ENCODE results near the gene MAZ. TPM values are rescaled to one million over a fixed set of nuclear protein-coding genes. Genes with fewer than 3 reads are reported as not detected.

MAZ gene
- total and polyA plus RNA-seq, 7 donors: 94.9 to 193 (median 131) TPM

- peak overlapping the region; percentile 34 for H3K4me3 ChIP-seq
- peak overlapping the region; percentile 89 for H3K27ac ChIP-seq
- DNase-seq: peak in 1 of 2 donors; percentile 54
- H3K36me3 ChIP-seq (ENCODE audit: insufficient read depth in 1 of 2, low read depth in 1 of 2): peaks cover 0 to 19% of the 10 kb centered on the region in 2 donors
- H3K4me1 ChIP-seq: peaks cover 44% of the 10 kb centered on the region
- no peaks in the 10 kb centered on the region for H3K27me3 ChIP-seq (ENCODE audit: insufficient read depth in 3 of 3, low read length in 2 of 3)
- WGBS, 3 donors: 54 to 65% (median 55%) methylated on average over 13 to 23 of the region's 23 CpGs
- H3K9me3 ChIP-seq: no peaks in the 10 kb centered on the region
- TF ChIP-seq, protein P1, sequence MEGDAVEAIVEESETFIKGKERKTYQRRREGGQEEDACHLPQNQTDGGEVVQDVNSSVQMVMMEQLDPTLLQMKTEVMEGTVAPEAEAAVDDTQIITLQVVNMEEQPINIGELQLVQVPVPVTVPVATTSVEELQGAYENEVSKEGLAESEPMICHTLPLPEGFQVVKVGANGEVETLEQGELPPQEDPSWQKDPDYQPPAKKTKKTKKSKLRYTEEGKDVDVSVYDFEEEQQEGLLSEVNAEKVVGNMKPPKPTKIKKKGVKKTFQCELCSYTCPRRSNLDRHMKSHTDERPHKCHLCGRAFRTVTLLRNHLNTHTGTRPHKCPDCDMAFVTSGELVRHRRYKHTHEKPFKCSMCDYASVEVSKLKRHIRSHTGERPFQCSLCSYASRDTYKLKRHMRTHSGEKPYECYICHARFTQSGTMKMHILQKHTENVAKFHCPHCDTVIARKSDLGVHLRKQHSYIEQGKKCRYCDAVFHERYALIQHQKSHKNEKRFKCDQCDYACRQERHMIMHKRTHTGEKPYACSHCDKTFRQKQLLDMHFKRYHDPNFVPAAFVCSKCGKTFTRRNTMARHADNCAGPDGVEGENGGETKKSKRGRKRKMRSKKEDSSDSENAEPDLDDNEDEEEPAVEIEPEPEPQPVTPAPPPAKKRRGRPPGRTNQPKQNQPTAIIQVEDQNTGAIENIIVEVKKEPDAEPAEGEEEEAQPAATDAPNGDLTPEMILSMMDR (IDR thresholded peaks at IDR 0.05): no peak
- ATAC-seq: no peak
- intact Hi-C loops (cut with DNase I): loop anchor here in 1 of 2 donors (5.0 kb wide), 1 partner anchor 213 kb away; no protein-coding TSS in a partner anchor
These were observed 3.7 kb downstream of the MAZ start for GRCh38 chr16:29809850-29810698.

GRCh38 chr16:29810699-29811169, 4.4 kb downstream of the MAZ start:
- intact Hi-C loops (cut with DNase I): no loop called here
- WGBS, 3 donors: 28 to 38% (median 30%) methylated on average over 7 to 9 of the region's 9 CpGs

DNA sequence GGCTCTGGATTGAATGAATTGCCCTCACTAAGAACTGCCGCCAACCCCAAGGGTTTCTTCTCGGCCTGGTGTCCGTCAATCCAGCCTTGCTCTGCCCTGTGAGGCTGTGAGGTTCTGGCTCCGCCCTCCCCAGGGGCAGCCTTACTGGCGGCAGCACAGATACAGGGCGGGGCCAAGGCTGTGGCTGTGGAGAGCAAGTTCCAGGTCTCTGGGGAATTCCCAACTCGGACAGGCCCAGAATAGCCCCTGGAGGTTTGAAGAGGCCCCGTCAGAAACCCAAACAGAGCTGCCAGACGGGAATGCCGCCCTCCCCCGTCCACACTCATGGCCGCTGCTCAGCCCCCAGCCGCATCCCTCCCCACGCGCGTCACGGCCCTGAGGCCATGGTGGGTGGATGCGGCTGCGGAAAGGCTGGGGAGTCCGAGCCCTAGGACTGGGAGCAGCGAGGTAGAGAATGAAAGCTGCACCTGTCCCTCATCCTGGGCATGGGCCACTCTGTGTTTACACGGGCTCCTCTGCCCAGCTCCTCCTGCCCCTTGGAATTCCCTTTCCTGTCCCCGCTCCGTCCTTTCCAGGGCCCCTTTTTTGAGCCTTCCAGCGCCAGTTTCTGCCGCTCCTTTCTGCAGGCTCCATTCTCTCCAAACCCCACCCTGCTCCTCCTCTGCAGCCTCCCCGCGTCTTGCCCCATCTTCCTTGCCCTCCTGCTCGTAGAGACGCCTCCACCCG, 5.0 kb downstream of the MAZ start:
- peaks cover 0 to 19% of the 10 kb centered on the region in 2 donors for H3K36me3 ChIP-seq (ENCODE audit: insufficient read depth in 1 of 2, low read depth in 1 of 2)
- intact Hi-C loops (cut with DNase I): no loop called here
- H3K9me3 ChIP-seq: no peaks in the 10 kb centered on the region
- peak overlapping the region; percentile 74 for H3K4me3 ChIP-seq
- peak; percentile 78 to 81 (median 78) for ATAC-seq
- H3K4me1 ChIP-seq: peaks cover 46% of the 10 kb centered on the region
- 0 to 1% (median 0%) methylated on average over 20 to 31 of the region's 31 CpGs for WGBS, 3 donors
- no peaks in the 10 kb centered on the region for H3K27me3 ChIP-seq (ENCODE audit: insufficient read depth in 3 of 3, low read length in 2 of 3)
- H3K27ac ChIP-seq: peak overlapping the region; percentile 89
- TF ChIP-seq, protein P1 (IDR thresholded peaks at IDR 0.05): no peak
- DNase-seq: peak; percentile 96 to 98

More at GRCh38 chr16:29810699-29811169, 4.4 kb downstream of the MAZ start:
- Histone ChIP-seq H3K4me1 (peaks cover 46% of the 10 kb centered on the region), H3K27me3 (ENCODE audit: insufficient read depth in 3 of 3, low read length in 2 of 3) (no peaks in the 10 kb centered on the region), H3K27ac (peak overlapping the region; percentile 89), H3K36me3 (ENCODE audit: insufficient read depth in 1 of 2, low read depth in 1 of 2) (peaks cover 0 to 19% of the 10 kb centered on the region in 2 donors), H3K4me3 (peak overlapping the region; percentile 74), H3K9me3 (no peaks in the 10 kb centered on the region)
- ATAC-seq (no peak), DNase-seq (peak in 1 of 2 donors; percentile 54)
- TF ChIP-seq, protein P1 (IDR thresholded peaks at IDR 0.05): no peak

- Histone ChIP-seq H3K27me3 (ENCODE audit: insufficient read depth in 3 of 3, low read length in 2 of 3) (no peaks in the 10 kb centered on the region), H3K9me3 (no peaks in the 10 kb centered on the region), H3K27ac (peak within 1 kb of the TSS; percentile 89), H3K36me3 (ENCODE audit: insufficient read depth in 1 of 2, low read depth in 1 of 2) (peaks cover 0 to 19% of the 10 kb centered on the region in 2 donors), H3K4me1 (peaks cover 47% of the 10 kb centered on the region), H3K4me3 (peak within 1 kb of the TSS; percentile 74)
- WGBS, 3 donors: 7 to 11% (median 8%) methylated on average over 41 to 69 of the region's 69 CpGs
- intact Hi-C loops (cut with DNase I): no loop called here
- DNase-seq (peak; percentile 68 to 77), ATAC-seq (no peak)
- TF ChIP-seq, protein P1 (IDR thresholded peaks at IDR 0.05): no peak
These were observed 5.8 kb downstream of the MAZ start, which contains the start of gene PRRT2 for GRCh38 chr16:29811896-29812665. Gene PRRT2, plus strand, starts transcription at chr16:29812193. Its CDS starts 862 bp downstream, at chr16:29813055.
